ENCODE results near the gene PTPN18. TPM values are rescaled to one million over a fixed set of nuclear protein-coding genes. Genes with fewer than 3 reads are reported as not detected.

Gene PTPN18
- total RNA-seq, 1 experiment from 2014 or later = 39.4 TPM

DNA sequence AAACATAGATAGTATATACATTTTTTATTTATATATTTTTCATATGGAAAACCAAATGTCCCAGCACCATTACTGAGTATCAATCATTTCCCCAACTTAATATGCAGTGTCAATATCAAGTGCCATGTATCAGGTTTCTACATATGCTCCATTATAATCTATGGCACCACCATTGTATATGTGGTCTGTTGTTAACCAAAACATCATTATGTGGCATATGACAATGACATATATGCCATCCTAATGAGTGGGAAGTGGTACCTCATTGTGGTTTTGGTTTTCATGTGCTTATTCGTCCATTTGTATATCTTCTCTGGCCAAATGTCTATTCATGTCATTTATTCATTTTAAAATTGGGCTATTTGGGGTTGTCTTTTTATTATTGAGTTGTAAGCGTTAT lies 9.2 kb downstream of the PTPN18 start:
- DNase-seq (ENCODE audit: low read depth) = no peak

- DNase-seq (ENCODE audit: low read depth) = no peak
These were observed 10.1 kb downstream of the PTPN18 start for GRCh38 chr2:130365963-130366362.

DNA sequence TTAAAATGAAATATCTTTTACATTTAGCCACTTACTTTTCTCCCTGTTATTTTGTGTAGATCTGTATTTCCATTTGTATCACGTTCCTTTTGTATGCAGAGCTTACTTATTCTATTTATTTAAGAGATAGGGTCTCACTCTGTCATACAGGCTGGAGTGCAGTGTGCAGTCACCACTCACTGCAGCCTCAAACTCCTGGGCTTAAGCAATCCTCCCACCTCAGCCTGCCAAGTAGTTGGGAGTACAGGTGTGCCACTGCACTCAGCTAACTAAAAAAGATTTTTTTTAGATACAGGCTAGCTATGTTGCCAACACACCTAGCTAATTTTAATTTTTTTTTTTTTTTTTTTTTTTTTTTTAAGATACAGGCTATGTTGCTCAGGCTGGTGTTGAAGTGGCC lies 10.9 kb downstream of the PTPN18 start:
- DNase-seq (ENCODE audit: low read depth) = no peak

GRCh38 chr2:130368786-130369185 lies 12.9 kb downstream of the PTPN18 start:
- no peak for DNase-seq (ENCODE audit: low read depth)

DNA sequence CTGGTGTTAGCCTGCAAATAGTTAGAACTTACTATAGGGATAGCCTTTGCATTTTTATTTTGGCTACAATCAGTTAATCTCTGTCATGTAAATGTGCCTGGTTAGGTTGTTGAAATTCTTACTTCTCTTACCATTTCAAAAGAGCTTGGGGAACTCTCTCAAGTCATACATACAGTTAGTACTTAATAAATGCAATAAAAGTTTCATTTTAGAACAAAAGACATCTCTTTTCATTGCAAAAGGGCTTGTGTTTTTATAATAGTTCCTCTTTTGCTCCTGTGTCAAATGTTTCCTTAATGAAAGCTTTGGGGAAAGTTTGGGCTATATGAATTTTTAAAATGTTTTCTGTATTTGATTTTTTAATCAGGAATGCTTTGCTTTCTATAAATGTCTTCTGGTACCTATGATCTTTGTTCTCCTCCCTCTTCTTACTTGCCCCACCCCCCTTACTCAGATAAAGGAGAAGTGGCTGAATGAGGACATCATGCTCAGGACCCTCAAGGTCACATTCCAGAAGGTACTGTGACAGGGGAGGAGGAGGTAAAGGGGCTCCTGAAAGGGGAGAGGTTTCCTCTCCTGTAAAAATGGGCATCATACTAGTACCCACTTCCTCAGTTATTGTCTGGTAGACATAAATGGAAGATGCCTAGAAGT lies 13.6 kb downstream of the PTPN18 start:
- DNase-seq (ENCODE audit: low read depth) = no peak

- no peak for DNase-seq (ENCODE audit: low read depth)
These were observed 14.1 kb downstream of the PTPN18 start for GRCh38 chr2:130369965-130370341.

- DNase-seq (ENCODE audit: low read depth) = no peak
These were observed 14.6 kb downstream of the PTPN18 start for GRCh38 chr2:130370490-130370889.

DNA sequence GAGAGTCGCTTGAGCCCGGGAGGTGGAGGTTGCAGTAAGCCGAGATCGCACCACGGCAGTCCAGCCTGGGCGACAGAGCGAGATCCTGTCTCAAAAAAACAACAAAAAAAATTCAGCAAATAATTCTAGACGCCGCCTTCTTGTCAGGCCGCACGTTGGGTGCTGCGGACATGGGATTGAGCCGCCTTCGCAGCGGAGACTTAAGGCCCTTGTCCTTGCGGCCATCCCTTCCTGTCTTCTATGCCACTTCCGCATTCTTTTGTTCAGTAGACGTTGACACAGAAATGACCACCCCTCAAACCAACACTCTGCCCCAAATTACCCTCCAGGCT lies 15.8 kb downstream of the PTPN18 start:
- no peak for DNase-seq (ENCODE audit: low read depth)

GRCh38 chr2:130372055-130372832 lies 16.4 kb downstream of the PTPN18 start:
- DNase-seq (ENCODE audit: low read depth) = peak; percentile 85

DNA sequence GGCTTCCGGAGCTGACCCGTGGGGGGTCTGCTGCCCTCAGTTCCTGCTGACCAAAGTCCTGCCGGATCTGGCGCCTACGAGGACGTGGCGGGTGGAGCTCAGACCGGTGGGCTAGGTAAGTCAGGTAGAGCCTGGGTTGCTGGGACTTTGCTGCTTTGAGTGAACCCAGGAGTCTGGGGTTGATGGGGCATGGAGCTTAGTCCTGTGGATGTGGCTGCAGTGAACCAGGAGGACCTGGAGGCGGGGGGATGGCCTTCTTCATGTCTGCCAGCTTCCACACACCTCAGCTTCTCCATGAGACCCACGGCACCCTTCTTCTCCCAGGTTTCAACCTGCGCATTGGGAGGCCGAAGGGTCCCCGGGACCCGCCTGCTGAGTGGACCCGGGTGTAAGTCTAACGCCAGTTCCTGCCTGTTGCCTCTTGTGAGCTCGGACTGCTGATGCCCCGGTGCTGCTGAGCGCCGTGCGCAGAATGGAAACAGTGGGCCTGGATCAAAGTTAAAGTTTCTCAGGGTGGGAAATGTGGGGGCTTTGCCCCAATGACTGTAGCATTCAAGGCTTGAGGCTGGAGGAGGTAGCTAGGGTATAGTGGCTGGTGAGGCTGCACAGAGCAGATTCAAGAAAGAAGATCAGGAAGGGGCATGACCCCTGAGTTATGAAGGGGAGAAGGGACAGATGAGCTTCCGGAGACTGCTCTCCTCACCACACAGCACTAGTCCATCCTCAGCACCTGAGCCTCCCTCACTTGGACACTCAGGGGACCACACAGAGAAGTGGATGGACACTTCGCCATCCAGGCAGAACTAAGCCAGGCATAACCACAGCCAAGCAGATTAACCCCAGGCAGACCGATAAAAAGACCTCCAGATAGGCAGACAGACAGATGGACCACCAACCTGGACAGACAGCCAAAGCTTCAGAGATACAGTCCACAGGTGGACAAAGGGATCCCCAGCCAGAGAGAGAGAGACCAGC lies 17.3 kb downstream of the PTPN18 start:
- DNase-seq (ENCODE audit: low read depth) = no peak

GRCh38 chr2:130373808-130374365 lies 18.0 kb downstream of the PTPN18 start:
- no peak for DNase-seq (ENCODE audit: low read depth)

- peak; percentile 24 for DNase-seq (ENCODE audit: low read depth)
These were observed 18.9 kb downstream of the PTPN18 start for GRCh38 chr2:130374587-130375290.

DNA sequence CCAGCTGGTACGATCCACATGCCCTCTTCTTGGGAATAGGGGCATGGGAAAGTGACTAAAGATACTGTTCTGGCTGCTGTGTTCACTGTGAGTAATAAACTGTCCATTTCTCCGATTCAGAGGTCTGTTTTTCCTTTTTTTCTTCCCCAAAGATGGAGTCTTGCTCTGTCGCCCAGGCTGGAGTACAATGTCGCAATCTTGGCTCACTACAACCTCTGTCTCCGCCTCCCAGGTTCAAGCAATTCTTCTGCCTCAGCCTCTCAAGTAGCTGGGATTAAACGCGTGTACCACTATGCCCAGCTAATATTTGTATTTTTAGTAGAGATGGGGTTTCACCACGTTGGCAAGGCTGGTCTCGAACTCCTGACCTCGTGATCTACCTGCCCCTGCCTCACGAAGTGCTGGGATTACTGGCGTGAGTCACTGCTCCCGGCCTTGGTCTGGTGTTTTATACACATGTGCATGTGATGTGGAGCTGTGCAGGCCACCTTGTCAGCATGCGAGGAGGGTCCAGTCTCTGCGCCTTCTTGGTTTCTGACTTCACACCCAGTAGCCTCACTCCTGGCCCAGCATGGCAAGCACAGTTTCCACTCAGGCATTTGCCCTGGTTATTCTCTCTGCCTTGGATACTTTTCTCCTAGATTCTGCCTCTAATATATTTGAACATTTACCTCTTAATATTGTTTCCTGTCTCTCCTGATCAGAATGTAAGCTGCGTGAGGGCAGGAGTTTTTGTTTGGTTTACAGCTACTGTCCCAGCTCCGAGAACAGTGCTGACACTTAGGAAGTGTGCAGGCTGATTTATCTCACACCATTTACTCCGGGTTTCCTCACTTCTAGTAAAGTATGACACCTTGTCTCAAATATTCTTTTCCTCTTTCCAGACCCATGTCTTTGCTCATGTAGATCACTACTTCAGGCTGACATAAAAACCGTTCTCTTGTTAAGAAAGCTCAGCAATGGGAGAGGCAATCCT lies 19.7 kb downstream of the PTPN18 start:
- no peak for DNase-seq (ENCODE audit: low read depth)

- DNase-seq (ENCODE audit: low read depth) = no peak
These were observed 20.8 kb downstream of the PTPN18 start for GRCh38 chr2:130376433-130377293.

DNA sequence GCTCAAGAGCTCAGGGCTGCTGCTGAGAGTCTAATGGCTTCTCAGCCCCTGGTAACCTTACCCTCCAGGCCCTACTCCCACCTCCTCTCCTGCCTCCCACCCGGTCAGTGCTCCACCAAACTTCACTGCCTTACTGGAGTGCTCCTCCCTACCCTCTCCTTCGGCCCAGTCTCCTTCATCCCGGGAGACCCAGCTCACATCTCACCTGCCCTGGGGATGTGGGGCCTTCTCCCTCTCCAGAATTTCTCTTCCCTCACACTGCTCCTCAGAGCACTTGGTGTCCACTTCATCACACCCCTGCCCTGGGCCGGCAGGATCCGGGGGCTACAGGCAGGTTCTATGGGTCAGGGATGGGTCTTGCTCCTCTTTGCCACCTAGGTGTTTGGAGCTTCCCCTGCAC lies 21.6 kb downstream of the PTPN18 start:
- DNase-seq (ENCODE audit: low read depth) = no peak

GRCh38 chr2:130378206-130378897 lies 22.5 kb downstream of the PTPN18 start:
- no peak for DNase-seq (ENCODE audit: low read depth)

DNA sequence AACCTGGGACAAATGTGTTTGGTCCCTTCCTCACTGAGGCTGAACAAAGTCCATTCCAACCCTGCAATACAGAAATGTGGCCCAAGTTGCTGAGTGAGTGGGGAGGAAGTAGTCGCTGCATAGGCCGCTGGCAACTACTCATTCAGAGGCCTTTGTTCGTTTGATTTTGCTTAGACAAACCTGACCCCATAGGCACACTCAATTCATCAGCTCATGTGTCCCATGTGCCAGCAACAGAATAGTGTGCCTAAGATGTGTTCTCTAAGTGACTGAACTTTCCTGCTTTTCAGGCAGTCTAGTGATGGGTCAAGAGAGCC lies 23.0 kb downstream of the PTPN18 start:
- DNase-seq (ENCODE audit: low read depth) = no peak

- DNase-seq (ENCODE audit: low read depth) = no peak
These were observed 24.5 kb downstream of the PTPN18 start for GRCh38 chr2:130380096-130380934.

Measured in LHCN-M2 (cell line).